NCI-H1694 (cell line): Measurements from ENCODE around the gene XIST.
"Not testable (repeated sequence)": the region's sequence is repeated elsewhere in the genome, so short reads cannot be mapped to it uniquely, and the experiment has no call there.

Experiments used
- DNase-seq: peaks from one replicate; lab custom pipeline; 2025; lab: John Stamatoyannopoulos, UW

Gene XIST

DNA sequence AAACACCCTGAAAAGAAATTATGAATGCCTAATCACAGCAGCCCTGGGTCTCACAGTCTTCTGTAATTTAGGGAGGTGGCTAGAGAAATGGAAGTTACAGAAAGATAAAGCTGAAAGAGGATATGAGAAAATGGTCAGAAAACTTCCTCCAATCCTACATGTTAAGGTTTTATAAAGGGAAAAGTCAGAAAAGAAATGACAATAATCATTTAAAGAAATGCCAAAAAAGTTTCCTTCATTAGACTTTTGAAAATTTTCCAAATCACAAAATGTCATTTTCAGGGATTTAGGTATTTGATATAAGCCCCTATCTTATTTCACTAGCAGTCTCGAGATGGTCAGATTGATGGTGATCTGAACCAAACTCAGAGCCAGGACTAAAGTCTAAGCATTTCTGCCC, 13.4 kb downstream of the XIST start:
- no peak for DNase-seq

DNA sequence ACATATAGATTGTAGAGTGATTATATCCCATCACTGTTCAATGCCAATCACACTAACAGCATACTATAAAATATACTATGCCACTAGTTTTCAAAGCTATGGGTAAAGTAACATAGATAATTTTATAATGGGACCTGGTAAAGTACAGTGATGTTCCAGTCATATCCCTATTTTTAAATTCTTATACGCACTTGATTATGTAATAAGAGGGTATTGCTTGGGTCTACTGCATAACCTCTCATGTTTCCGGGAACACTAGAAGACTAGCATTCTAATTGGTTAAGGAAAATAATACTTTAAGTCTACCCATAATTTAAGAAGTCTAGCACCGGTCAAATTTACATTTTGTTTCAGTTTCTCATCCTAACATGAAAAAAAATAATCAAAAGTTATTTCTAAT, 14.4 kb downstream of the XIST start:
- no peak for DNase-seq

DNA sequence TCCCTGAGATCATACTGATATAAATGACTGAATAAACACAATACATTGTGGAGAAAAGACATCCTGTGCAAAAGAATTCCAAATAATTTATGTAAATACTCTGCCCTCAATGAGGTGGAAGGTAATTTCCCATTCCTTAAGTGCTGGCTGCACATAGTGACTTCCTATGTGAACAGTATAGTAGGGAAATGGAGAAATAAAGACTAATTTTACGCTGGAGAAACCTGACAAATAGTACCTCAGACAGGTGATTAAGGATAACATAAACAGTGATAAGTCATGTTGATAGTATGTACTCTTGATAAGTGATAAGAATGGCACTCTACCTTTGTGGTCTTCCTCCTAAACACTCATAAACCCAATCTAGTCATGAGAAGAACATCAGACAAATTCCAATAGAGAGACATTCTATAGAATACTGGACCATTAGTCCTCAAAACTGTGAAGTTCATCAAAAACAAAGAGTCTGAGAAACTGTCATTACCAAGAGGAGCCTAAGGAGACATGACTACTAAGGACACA, 15.5 kb downstream of the XIST start:
- DNase-seq: no peak

DNA sequence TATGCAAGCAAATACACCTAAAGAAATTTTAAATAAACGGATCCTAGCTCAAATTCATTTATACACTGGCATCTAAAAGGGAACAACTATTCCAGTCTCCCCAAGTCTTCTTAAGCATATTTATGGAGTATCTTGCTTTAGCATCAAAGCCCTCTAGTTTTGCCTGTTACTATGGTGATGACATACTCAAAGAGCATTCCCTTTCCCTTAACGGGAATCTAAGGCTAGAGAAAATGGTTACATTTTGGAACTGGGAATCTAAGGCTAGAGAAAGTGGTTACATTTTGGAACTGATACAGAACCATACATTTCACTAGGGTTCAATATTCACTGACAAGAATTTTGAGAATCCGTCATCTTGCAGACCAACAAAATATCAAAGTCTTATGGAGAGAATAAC, 18.3 kb downstream of the XIST start:
- no peak for DNase-seq

DNA sequence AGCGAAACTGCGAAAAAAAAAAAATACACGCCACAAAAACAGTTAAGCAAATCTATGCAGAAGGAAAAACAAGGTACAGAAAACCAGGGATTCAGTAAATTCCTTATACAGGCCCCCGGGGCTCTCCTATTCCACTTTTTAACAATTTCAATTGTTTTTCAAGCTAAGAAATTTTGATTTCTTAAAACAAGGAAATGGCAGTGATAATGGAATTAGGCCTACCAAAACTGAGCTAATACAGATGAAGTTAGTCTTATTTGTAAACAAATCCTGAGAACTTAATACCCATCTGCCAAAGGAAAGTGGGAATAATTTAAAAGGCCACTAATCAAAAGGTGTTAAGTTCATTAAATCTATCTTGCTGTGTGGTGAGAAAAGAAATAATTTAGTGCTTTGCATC, 20.2 kb downstream of the XIST start:
- no peak for DNase-seq

DNA sequence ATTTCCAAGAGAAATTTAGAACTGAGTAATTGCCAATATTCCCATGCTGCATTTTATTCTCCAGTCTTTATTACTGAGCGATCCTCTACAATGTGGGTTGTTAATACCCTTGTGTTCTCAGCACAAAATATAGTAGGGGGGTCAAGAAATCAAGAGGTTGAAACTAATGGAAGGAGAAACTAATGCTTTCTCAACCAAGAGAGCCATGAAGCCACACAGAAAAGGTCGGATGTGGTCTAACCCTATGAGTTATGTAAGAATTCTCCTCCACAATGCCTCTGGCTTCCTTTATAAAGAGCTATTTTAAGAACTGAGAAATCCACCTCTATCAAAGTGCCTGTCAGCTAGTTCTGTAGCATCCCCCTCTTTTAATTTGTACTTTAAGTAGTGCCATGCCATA, 21.0 kb downstream of the XIST start:
- DNase-seq: no peak

DNA sequence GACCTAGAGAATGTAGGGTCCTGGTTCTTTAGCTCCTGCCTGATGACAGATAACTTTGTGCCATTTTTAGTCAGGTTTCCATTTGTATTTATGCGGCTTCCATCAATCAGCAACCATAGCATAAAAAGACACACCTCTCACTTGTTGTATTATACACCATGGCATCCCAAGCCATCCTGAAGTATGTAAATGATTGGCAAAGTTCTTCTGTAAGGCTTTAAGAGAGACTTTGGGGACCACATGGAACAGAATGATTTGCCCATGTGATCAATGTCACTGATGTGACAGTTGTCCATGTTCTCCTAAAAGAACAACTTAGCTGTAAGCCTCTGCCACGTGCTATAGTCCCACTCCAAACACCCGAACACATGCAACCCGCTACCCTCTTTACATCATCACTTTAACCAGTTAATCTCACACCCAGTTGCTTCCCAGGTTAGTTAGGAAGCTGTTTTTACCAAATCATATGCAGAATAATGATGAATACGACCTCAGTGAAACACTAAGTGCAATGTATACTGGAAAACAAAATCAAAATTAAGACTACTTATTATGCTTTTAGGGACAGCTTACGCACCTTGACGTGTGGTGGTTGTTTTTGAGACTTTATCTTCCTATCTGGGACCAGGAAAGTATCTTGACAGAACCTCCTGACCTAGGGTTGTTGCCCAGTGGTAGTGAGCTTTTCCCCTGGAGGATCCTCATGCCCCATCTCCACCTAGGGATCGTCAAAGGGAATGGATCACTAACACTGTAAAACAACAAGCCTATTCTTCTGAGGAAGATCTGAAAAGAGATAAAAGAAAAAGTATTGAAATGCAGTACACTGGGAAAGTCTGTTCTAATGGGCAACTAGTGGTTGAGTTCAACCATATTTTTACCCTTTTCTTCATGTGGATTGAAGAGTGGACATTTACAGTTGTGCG, 21.8 kb downstream of the XIST start:
- DNase-seq: no peak

DNA sequence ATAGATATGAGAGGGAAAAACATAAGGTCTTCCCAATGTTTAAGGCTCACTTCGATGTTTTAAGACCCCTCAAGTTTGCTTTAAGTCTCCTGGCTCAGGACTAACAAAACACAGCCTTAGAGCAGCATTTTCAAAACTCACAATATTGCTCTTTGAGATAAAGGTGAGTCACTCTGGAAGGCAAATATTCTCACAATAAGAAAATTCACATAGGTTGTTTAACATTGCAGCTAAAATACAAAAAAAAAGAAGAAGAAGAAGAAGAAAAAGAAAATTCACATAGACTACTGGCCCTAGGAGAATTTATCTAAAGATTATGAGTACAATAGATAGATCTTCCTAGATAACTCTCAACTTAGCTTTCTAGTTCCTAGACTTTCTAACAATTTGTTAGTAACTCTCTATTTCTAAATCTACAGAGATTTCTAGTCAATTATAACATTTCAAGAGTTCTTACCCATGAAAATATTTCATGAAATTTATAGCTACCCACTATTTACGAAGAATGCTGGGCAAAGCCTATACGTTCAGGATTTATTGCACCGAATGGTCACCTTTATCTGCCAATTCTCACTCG, 22.5 kb downstream of the XIST start:
- no peak for DNase-seq

DNA sequence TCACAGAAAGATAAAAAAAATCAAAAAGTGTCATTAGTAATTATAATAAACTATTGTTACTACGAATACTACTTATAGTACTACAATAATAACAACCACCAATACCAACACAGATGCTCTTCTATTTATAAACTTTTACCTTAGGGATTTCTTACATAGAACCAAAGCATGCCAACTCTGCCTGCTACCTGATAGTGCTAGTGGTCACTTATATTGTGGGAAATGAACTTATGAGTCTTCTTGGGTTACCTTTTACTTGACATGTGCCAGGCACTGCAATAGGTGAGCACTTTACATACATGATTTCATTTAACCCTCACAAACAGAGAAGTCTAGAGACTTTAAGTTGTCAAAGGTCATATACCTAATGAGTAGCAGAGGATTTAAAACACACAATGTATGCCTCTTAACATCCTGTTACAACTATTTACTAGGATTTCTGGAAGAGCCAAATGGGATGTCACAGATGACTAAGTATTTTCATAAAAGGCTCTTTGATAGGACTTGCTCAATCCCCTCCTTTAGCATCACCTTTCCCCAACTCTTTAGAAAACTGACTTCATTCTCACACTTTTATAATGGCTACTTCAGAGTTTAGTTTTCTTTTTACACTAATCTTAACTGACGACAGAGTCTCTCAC, 24.3 kb downstream of the XIST start:
- no peak for DNase-seq

DNA sequence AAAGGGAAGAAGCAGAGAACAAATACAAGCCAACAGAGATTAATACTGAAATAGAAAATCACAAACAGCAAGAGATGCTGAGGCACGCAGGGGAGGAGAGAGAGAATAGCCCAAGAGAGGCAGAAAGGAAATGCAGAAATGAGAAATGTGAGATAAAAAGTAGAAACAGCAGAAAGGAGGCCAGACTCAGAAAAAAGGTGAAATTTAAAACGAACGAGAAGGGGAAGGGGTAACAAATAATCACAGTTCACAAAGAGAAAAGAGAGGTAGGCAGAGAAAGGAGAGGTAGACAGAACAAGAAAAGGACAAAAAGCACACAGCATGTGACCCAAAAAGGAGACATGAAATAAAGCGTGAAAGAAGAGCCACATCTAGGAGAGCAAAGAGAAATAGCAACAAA, 25.1 kb downstream of the XIST start:
- no peak for DNase-seq

DNA sequence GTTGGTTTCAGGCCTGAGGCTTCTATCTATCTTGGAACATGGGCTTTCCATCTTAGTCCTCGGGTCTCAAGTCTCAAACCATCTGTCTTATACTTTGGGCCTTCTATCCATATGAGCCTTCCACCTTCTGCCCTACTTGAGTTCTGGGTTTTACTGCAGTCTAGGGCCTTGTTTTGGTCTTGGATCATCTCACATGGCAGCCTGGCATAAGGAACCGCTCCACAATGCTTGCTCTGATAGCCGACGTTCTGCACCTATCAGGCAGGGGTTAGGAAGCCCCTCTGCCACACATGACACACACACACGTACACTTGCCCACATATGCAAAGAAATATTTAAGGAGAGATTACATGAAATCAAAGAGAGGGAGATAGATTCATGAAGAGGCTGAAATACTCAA, 25.5 kb downstream of the XIST start:
- DNase-seq: no peak

DNA sequence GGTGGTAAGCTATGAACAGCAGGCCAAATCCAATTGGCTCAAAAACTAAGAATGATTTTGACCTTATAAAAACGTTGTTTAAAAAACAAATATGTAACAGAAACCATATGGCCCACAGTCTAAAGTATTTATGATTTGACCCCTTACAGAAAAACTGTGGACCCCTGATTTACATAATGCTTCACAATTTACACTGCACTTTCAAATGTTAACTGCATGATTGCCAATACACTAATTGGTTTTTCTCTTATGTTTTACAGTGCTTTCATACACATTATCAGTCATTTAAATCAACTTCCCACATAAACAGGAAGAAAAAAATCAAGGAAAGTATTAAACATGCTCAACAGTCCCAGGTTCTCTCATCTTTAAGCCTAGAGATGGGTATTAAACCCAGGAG, 26.9 kb downstream of the XIST start:
- DNase-seq: no peak

DNA sequence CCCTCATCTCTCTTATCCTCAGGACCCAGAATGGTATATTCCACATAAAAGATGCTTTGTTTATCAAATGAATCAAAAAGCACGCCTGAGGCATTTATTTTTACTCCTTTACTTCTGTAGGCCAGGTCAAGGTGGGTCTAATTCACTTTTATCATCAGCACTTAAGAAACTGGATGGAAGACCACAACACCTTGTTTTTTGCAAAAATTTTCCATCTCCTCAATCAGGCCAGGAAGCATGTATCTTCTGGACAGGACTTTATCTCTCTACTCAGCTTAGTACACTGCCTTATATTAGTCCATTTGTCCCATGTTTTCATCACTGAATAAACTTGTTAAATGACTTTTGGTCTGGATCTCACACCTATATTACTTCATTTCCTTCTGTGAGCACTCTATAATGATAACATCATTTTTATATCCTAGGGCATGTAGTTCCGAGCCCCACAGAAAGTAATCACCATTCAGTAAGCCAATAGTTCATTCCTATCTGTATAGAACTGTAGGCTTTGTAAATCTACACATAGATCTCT, 29.0 kb downstream of the XIST start:
- DNase-seq: no peak

DNA sequence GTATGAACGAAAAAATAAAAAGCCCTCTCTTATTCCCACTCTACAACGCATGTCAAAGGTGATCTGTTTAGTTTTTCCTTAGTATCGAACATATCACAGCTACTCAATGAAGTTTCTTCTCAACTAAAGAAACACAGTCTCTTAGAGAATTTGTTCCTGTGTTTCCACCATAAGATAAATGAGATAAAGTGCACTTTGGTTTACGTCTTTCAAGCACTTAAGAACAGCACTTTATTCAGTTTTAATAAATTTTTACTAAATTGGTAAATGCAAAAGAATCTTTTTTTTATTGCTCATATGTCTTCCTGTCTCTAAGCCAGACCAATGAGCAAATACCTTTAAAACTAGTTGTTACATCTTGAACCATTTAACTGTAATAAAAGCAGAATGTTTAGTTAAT, 29.7 kb downstream of the XIST start:
- no peak for DNase-seq

DNA sequence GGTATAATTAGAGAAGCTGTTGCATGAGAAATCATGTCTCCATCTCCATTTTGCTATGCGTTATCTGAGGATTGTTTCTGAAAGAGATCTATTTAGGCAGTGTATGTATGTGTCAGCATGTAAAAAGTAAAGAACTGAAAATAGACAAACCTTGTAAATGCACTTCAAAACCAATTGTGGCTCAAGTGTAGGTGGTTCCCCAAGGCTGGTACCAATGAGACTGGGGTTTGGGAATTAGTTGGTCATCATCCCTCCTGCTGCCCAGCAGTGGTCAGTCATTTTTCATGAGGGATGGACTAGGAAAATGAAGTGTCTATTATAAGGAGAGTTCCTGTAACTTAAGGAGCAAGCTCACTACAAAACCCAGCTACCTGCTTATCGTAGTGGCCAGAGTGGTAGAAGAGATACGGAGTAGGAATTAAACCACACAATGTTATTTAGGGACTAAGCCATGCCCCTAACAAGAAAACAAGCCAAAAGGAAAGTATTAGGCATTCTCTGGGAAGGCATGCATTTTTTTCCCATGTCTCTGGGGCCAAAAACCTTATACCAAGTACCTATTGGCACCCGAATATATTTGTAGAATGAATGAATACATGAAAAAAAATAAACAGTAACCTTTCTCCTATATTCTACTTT, 30.5 kb downstream of the XIST start:
- DNase-seq: no peak

DNA sequence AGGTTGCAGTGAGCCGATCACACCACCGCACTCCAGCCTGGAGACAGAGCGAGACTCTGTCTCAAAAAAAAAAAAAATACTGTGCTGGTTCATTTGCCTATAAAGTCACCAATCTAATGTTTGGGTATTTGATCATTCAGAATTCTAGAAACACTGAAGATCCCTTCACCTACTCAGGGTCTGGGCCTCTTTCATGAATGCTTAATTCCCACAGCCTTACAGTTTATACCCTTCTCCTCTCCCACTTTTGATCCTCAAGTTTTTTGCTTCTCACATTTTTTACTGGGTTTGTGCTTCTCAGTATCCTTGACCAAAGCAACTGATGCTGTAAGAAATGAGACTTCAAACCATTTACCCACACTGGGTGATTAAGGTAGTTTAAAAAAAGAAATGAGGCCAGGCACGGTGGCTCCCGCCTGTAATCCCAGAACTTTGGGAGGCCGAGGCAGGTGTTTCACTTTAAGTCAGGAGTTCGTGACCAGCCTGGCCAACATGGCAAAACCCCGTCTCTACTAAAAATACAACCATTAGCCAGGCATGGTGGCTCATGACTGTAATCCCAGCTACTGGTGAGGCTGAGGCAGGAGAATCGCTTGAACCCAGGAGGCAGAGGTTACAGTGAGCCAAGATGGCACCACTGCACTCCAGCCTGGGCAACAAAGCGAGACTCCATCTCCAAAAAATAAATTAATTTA, 32.5 kb downstream of the XIST start:
- DNase-seq: not testable (repeated sequence)

DNA sequence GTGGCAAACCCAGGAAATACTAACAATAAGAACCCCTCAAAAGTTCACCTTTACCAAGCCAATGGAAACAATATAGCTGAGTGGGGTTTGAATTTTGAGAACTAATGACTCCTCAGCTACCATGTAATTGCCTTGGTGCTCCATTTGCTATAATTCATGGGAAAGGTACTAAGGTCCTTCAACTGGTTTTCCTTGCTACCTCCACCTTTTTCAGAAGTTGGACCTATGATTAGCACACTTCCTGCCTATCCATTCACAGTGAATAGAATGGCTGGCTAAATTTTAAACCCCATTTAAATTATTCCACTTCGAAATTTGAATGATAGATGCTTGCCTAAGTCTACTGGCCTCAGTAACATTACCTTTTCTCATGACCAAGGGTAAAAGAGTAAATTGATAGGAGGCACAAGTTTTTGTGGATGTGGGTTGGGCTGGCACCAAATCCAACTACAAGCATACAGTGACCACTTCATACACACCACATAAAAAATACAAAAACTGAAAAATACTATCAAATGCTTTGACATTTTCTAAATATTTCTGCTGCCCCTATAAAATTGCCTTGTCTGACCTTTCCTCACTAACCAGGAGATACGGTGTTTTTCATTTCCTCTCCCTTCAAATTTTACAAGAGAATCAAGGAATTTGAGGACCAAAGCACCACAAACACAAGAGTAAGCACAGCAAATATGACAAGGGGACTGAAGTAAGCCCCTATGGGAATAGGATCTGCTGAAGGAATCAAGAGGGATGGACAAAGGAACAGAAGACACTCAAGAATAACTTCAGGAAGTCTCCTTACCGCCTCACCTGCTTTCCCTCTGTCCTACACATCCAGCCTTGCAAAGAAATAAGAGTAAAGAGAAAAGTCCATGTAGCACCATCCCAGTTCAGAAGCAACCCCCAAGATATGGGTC, 34.1 kb downstream of the XIST start:
- DNase-seq: no peak

DNA sequence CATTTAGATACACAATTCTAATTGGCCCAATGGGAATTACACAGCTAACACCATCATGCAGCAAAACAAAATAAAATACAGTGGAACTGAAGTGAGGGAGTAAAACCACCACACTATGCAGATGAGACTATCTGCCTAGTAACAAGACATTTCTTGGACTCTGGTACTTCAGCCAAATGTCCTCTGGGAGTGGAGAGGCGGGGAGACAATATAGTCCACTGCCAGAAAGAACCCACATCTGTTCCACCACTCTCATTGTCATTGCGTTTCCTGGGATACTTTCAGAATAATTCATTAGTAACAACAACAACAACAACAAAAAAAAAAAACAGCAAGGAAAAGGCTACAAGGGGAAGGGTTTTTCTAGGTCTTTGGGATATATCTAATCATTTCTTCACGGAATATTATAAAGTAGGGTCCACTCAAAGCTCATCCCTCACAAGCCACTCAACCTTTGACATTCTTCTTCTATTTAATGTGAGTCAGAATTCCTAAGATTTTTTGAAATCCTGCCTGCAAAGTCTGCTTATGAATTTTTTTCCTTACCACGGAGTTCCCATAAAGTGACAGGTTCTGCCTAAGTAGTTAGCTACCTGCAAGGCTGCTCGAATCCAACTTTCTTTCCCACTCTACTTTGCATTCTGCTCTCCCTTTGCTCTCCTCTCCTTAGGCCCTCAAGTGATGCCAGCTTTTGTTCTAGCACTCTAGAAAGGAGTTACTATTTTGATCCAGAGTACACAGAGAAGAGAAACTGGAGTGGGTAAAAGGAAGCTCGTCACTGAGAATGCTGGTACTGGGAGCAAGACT, 34.9 kb downstream of the XIST start:
- DNase-seq: no peak

DNA sequence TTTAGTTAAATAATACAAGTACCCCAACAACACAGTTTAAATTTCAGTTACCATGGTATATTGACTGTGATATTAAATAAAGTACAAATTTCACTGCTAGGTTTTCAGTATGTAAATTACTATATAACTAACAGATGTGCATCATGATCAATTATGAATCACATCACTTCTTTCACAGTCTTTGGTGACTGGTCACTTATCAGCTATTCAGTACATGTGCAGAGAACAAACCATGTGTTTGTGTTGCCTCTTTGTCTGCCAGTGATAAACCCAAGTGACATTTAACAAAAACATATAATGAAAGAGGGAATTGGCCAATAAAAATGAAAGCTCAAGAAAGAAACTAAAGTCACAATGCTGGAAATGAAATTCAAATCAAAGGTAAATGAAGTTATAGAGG, 40.3 kb downstream of the XIST start:
- DNase-seq: no peak

DNA sequence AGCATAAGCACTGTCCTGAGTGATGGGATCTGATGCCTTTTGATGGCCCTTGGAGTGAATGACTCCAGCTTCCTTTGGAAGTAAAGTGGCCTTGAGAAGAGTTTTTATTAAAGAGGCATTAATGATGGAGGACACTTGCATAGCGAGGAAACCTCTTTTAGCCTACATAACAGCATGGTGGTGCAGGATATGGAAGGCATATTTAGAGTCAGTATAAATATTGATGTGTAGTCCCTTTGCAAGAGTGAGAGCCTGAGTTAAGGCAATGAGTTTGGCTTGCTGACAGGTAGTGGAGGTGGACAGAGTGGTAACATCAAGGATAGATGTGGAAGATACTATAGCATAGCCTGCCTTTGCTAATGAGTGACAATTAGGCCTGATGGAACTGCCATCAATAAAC, 48.4 kb downstream of the XIST start:
- not testable (repeated sequence) for DNase-seq
